Upper lobe of left lung (tissue), 6 donors: ENCODE results near the gene AOC1. TPM values are rescaled to one million over a fixed set of nuclear protein-coding genes. Genes with fewer than 3 reads are reported as not detected.

Experiments
- ATAC-seq, 2 donors: fragments of 200-7000 bp; cut with Tn5 transposase; one replicate each; pipeline ENCODE4 v1.9.1; 2022; ENCODE audit warnings: mild to moderate bottlenecking in 2 of 2, moderate library complexity in 2 of 2; ENCODE audit not compliant: low FRiP score in 2 of 2
- DNase-seq, 2 donors: peaks; one replicate each; pipeline ENCODE4 v3.0.0-alpha.2; 2019 to 2020
- H3K27ac ChIP-seq, 4 donors: fragments of 200-600 bp; sonication (generic); one replicate each; pipeline ENCODE4 v1.5.1; 2016 to 2019
- H3K27me3 ChIP-seq, 4 donors: fragments of 200-600 bp; sonication (generic); one replicate each; pipeline ENCODE4 v1.5.1; 2017 to 2019
- H3K36me3 ChIP-seq, 4 donors: fragments of 200-600 bp; sonication (generic); one replicate each; pipeline ENCODE4 v1.5.1; 2016 to 2019
- H3K4me1 ChIP-seq, 4 donors: fragments of 200-600 bp; sonication (generic); one replicate each; pipeline ENCODE4 v1.5.1; 2018 to 2019
- H3K4me3 ChIP-seq, 4 donors: fragments of 200-600 bp; sonication (generic); one replicate each; pipeline ENCODE4 v1.5.1; 2017 to 2019; ENCODE audit warnings: mild to moderate bottlenecking in 2 of 4, moderate library complexity in 1 of 4
- H3K9me3 ChIP-seq, 4 donors: fragments of 200-600 bp; sonication (generic); one replicate each; pipeline ENCODE4 v1.5.1; 2018 to 2019
- CTCF ChIP-seq, 6 experiments: fragments of 450-650 bp in 4 of 6; fragments of 200-600 bp in 2 of 6; sonication (generic) in 2 of 6; IDR thresholded peaks; one replicate each; pipeline ENCODE4 v1.5.1; 2016 to 2019; ENCODE audit warnings: antibody characterized with exemption in 6 of 6
- EP300 ChIP-seq, 4 donors: sonication (generic); formaldehyde crosslinking; IDR thresholded peaks; one replicate each; pipeline ENCODE4 v1.5.1; 2017; ENCODE audit warnings: antibody characterized with exemption in 4 of 4, control low read depth in 2 of 4
- POLR2A ChIP-seq, 4 donors: fragments of 450-650 bp; IDR thresholded peaks; one replicate each; pipeline ENCODE4 v1.5.1; 2016 to 2017; ENCODE audit warnings: antibody characterized with exemption in 4 of 4, mild to moderate bottlenecking in 2 of 4
- POLR2AphosphoS5 ChIP-seq, 2 donors: sonication (generic); formaldehyde crosslinking; IDR thresholded peaks; one replicate each; pipeline ENCODE4 v1.5.1; 2017; ENCODE audit warnings: antibody characterized with exemption in 2 of 2
- WGBS, 2 donors: methylation state at CpG; one replicate each; pipeline ENCODE4 v1.1.5; 2017 to 2018; 5-methylcytosine and 5-hydroxymethylcytosine counted together
- total RNA-seq, 6 donors: library from RNA; depleted of rRNA in 4 of 6; stranded (reverse); fragments of >200 nt in 4 of 6; gene quantifications; one replicate each; pipeline versions ENCODE4 v1.1.0 to v1.2.1, GENCODE V29; 2016 to 2021
- donor health status: DM: no; HTN: no; CAD: no; lungs with moderate emphysema.
- donor health status: DM: no; HTN: yes; CAD: no; lungs with severe emphysema.

AOC1 gene
- total RNA-seq, 6 donors from 2014 or later: 0.31 to 0.88 TPM; not detected in 4

GRCh38 chr7:150857276-150858055 is 5.1 kb downstream of the AOC1 start:
- no peaks in the 10 kb centered on the region for H3K4me1 ChIP-seq
- peak in 1 of 2 donors; percentile 65 for DNase-seq
- H3K27ac ChIP-seq: no peak overlapping the region
- no peaks in the 10 kb centered on the region for H3K27me3 ChIP-seq
- H3K36me3 ChIP-seq: no peaks in the 10 kb centered on the region
- TF ChIP-seq EP300 (IDR thresholded peaks at IDR 0.05) (no peak), CTCF (IDR thresholded peaks at IDR 0.05) (no peak), POLR2A (IDR thresholded peaks at IDR 0.05) (no peak), POLR2AphosphoS5 (IDR thresholded peaks at IDR 0.05) (no peak)
- no peak for ATAC-seq
- H3K4me3 ChIP-seq: no peak overlapping the region
- 93 to 95% methylated on average over 41 to 43 of the region's 43 CpGs for WGBS, 2 donors
- no peaks in the 10 kb centered on the region for H3K9me3 ChIP-seq

- H3K27me3 ChIP-seq: no peaks in the 10 kb centered on the region
- no peaks in the 10 kb centered on the region for H3K9me3 ChIP-seq
- ATAC-seq (no peak), DNase-seq (peak in 1 of 2 donors; percentile 28)
- no peaks in the 10 kb centered on the region for H3K36me3 ChIP-seq
- H3K27ac ChIP-seq: no peak overlapping the region
- H3K4me1 ChIP-seq: no peaks in the 10 kb centered on the region
- H3K4me3 ChIP-seq: no peak overlapping the region
- 85 to 87% methylated on average over 15 to 17 of the region's 18 CpGs for WGBS, 2 donors
- TF ChIP-seq POLR2A (IDR thresholded peaks at IDR 0.05) (no peak), CTCF (IDR thresholded peaks at IDR 0.05) (no peak), EP300 (IDR thresholded peaks at IDR 0.05) (no peak), POLR2AphosphoS5 (IDR thresholded peaks at IDR 0.05) (no peak)
These were observed 6.2 kb downstream of the AOC1 start for GRCh38 chr7:150858236-150859197.

GRCh38 chr7:150860291-150860977 is 8.1 kb downstream of the AOC1 start:
- Histone ChIP-seq H3K36me3 (no peaks in the 10 kb centered on the region), H3K4me1 (no peaks in the 10 kb centered on the region), H3K9me3 (no peaks in the 10 kb centered on the region), H3K4me3 (no peak overlapping the region), H3K27me3 (no peaks in the 10 kb centered on the region), H3K27ac (no peak overlapping the region)
- no peak for TF ChIP-seq POLR2A (IDR thresholded peaks at IDR 0.05)
- no peak for TF ChIP-seq CTCF (IDR thresholded peaks at IDR 0.05)
- TF ChIP-seq POLR2AphosphoS5 (IDR thresholded peaks at IDR 0.05): no peak
- no peak for TF ChIP-seq EP300 (IDR thresholded peaks at IDR 0.05)
- 69 to 75% methylated on average over 4 to 14 of the region's 14 CpGs for WGBS, 2 donors
- ATAC-seq: no peak
- DNase-seq: peak in 1 of 2 donors; percentile 43

GRCh38 chr7:150860978-150861295 is 8.6 kb downstream of the AOC1 start:
- Histone ChIP-seq H3K9me3 (no peaks in the 10 kb centered on the region), H3K27ac (no peak overlapping the region), H3K36me3 (no peaks in the 10 kb centered on the region), H3K4me3 (no peak overlapping the region), H3K4me1 (no peaks in the 10 kb centered on the region), H3K27me3 (no peaks in the 10 kb centered on the region)
- TF ChIP-seq POLR2A (IDR thresholded peaks at IDR 0.05) (no peak), EP300 (IDR thresholded peaks at IDR 0.05) (no peak), CTCF (IDR thresholded peaks at IDR 0.05) (no peak), POLR2AphosphoS5 (IDR thresholded peaks at IDR 0.05) (no peak)
- DNase-seq (no peak), ATAC-seq (no peak)
- 72 to 83% methylated on average over 1 to 9 of the region's 9 CpGs for WGBS, 2 donors
